ENCODE results near the gene AP1M1.

DNA sequence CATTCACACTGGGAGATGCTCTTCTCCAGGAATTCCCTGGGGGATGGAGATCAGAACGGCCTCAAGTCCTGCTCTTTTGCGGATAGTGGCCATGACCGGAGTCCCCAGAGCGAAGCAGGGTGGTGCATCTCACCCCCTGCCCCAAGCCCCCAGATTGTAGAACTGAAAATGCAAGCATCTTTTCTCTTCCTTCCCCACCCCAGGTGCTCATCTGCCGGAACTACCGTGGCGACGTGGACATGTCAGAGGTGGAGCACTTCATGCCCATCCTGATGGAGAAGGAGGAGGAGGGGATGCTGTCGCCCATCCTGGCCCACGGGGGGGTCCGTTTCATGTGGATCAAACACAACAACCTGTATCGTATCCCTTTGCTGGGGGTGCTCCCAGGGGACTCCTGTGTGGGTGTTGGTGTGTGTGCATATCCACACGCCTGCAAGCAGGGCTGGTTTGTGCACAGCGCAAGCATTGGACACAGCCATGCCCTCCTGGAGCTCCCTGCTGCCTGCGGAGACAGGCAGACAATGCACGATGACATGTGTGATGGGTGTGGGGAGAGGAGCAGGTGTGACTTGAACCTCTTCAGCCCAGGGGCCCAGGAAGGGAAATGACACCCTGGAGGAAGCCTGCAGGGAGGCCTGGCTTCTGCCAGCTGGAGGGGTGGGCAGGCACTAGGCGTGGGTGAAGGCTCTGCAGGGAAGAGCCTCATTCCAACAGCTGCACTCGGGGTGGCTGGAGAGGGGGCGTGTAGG is 5.7 kb downstream of the AP1M1 start:
- TF ChIP-seq, protein P1, sequence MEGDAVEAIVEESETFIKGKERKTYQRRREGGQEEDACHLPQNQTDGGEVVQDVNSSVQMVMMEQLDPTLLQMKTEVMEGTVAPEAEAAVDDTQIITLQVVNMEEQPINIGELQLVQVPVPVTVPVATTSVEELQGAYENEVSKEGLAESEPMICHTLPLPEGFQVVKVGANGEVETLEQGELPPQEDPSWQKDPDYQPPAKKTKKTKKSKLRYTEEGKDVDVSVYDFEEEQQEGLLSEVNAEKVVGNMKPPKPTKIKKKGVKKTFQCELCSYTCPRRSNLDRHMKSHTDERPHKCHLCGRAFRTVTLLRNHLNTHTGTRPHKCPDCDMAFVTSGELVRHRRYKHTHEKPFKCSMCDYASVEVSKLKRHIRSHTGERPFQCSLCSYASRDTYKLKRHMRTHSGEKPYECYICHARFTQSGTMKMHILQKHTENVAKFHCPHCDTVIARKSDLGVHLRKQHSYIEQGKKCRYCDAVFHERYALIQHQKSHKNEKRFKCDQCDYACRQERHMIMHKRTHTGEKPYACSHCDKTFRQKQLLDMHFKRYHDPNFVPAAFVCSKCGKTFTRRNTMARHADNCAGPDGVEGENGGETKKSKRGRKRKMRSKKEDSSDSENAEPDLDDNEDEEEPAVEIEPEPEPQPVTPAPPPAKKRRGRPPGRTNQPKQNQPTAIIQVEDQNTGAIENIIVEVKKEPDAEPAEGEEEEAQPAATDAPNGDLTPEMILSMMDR (conservative IDR thresholded peaks at IDR 0.05; ENCODE audit: low read depth, low read length), result no peak
- no peak for TF ChIP-seq RAD21 (IDR thresholded peaks at IDR 0.05; ENCODE audit: low read length)
- no peak for TF ChIP-seq CHD1 (IDR thresholded peaks at IDR 0.05; ENCODE audit: low read depth, low read length)
- no peak for TF ChIP-seq POLR2A (IDR thresholded peaks at IDR 0.05; ENCODE audit: low read depth, low read length)
- no peak for TF ChIP-seq ELK1 (IDR thresholded peaks at IDR 0.05; ENCODE audit: borderline replicate concordance, low read depth, low read length)
- TF ChIP-seq SMC3 (IDR thresholded peaks at IDR 0.05; ENCODE audit: low read depth, low read length), result no peak
- no peak for TF ChIP-seq CEBPB (IDR thresholded peaks at IDR 0.05; ENCODE audit: low read depth, low read length)
- no peak for TF ChIP-seq MAFK (IDR thresholded peaks at IDR 0.05; ENCODE audit: low read depth, low read length)
- no peak for TF ChIP-seq MXI1 (IDR thresholded peaks at IDR 0.05; ENCODE audit: borderline replicate concordance, low read depth, low read length)

Data from IMR-90 (cell line).